Liver (tissue), 3 donors: Measurements from ENCODE around the gene HEPACAM2.

Experiments
- CTCF ChIP-seq: fragments of 150-350 bp; IDR thresholded peaks from 2 replicates; pipeline ENCODE4 v1.5.1; 2017; ENCODE audit warnings: improper control_type of control experiment, low read depth, low read length; ENCODE audit not compliant: missing input control
- FOXA2 ChIP-seq: IDR thresholded peaks from 2 replicates; pipeline ENCODE4 v1.6.1; 2016; ENCODE audit warnings: antibody characterized with exemption
- GABPA ChIP-seq, 2 donors: IDR thresholded peaks in 1 of 2; conservative IDR thresholded peaks in 1 of 2; 2 replicates each; pipeline ENCODE4 v1.6.1; 2016; ENCODE audit warnings: antibody characterized with exemption in 2 of 2, mild to moderate bottlenecking in 1 of 2, moderate library complexity in 1 of 2
- HNF4G ChIP-seq: IDR thresholded peaks from 2 replicates; pipeline ENCODE4 v1.6.1; 2016; ENCODE audit warnings: antibody characterized with exemption
- JUND ChIP-seq, 2 donors: IDR thresholded peaks; 2 replicates each; pipeline ENCODE4 v1.6.1; 2016; ENCODE audit warnings: antibody characterized with exemption in 2 of 2
- SP1 ChIP-seq: IDR thresholded peaks from 2 replicates; pipeline ENCODE4 v1.6.1; 2018; ENCODE audit warnings: antibody characterized with exemption, mild to moderate bottlenecking
- donor health status: healthy.
- donor health status: healthy.

DNA sequence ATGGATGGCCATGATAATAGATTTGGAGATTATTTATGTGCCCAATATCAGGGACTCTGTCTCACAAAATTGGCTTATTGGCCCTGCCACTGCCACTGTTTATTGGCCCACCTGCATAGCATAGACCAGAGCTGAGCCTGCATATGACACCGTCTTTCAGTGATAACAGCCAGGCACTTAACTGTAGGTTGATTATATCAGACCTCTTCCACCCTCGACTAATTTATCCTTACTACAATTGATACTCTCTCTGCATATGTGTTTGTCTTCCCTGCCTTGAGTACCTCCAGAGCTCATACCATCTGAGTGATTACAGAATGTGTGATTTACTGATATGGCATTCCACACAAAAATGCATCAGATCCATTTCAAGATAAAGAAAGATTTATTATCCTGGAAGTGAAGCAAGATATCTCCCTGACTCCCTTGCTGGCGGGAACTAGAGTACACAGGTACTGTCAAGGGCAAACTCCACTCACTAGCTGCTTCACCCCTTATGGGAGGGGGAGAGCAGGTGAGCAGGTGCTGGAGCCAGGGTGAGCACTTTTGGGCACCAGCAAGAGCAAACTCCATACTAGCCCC is 65.0 kb downstream of the HEPACAM2 start:
- TF ChIP-seq GABPA (IDR thresholded peaks at IDR 0.05 in 1 of 2, conservative IDR thresholded peaks at IDR 0.05 in 1 of 2): no peak
- TF ChIP-seq CTCF: no peak
- no peak for TF ChIP-seq FOXA2
- TF ChIP-seq SP1: no peak
- no peak for TF ChIP-seq JUND (IDR thresholded peaks at IDR 0.05)
- TF ChIP-seq HNF4G: no peak
